Activated CD4-positive, alpha-beta T cell treated with anti-CD3 and anti-CD28 coated beads for 36 hours (primary cell): Measurements from ENCODE around the gene ZNF562. TPM values are rescaled to one million over a fixed set of nuclear protein-coding genes. Genes with fewer than 3 reads are reported as not detected.
"Not testable (repeated sequence)": the region's sequence is repeated elsewhere in the genome, so short reads cannot be mapped to it uniquely, and the experiment has no call there.

ENCODE experiments used
- ATAC-seq: fragments of 200-7000 bp; cut with Tn5 transposase; one replicate; pipeline ENCODE4 v1.10.0; 2021; ENCODE audit warnings: mild to moderate bottlenecking, moderate library complexity
- CTCF ChIA-PET: fragments of 350-600 bp; sonication (Branson Sonifier 250); formaldehyde crosslinking; loops from one replicate; lab custom pipeline; 2021; ENCODE audit warnings: antibody characterized with exemption; lab: Charles Lee
- POLR2A ChIA-PET: fragments of 350-600 bp; sonication (Branson Sonifier 250); formaldehyde crosslinking; loops from one replicate; lab custom pipeline; 2021; ENCODE audit warnings: antibody characterized with exemption, inconsistent platforms; lab: Charles Lee
- DNase-seq: peaks from one replicate; pipeline ENCODE4 v3.0.0-alpha.2; 2020
- H3K27ac Mint-ChIP-seq: one replicate; pipeline ENCODE4 v1.8.0; 2021; ENCODE audit warnings: mixed read lengths
- H3K27me3 Mint-ChIP-seq: one replicate; pipeline ENCODE4 v1.8.0; 2021; ENCODE audit warnings: mixed read lengths
- H3K36me3 Mint-ChIP-seq: one replicate; pipeline ENCODE4 v1.8.0; 2021; ENCODE audit warnings: low read depth, mixed read lengths
- H3K4me1 Mint-ChIP-seq: one replicate; pipeline ENCODE4 v1.8.0; 2021; ENCODE audit warnings: mixed read lengths
- H3K4me3 Mint-ChIP-seq: one replicate; pipeline ENCODE4 v1.8.0; 2021; ENCODE audit warnings: mild to moderate bottlenecking, moderate library complexity, mixed read lengths
- H3K9me3 Mint-ChIP-seq: one replicate; pipeline ENCODE4 v1.8.0; 2021; ENCODE audit warnings: low read depth, mixed read lengths
- intact Hi-C, 2 experiments: fragments of 100-400 bp; cut with DNase I in 1 of 2; cut with micrococcal nuclease in 1 of 2; formaldehyde crosslinking; loops; one replicate each; pipeline versions ENCODE4 v1.14.2 to v1.15.1; 2022 to 2024; cut with DNase I, micrococcal nuclease
- total RNA-seq, 2 experiments: library from RNA; stranded (reverse); gene quantifications; one replicate each; pipeline ENCODE4 v1.2.3, GENCODE V29; 2021

The ZNF562 gene
- total RNA-seq, 2 experiments from 2014 or later, result 29.9 to 39.7 TPM

DNA sequence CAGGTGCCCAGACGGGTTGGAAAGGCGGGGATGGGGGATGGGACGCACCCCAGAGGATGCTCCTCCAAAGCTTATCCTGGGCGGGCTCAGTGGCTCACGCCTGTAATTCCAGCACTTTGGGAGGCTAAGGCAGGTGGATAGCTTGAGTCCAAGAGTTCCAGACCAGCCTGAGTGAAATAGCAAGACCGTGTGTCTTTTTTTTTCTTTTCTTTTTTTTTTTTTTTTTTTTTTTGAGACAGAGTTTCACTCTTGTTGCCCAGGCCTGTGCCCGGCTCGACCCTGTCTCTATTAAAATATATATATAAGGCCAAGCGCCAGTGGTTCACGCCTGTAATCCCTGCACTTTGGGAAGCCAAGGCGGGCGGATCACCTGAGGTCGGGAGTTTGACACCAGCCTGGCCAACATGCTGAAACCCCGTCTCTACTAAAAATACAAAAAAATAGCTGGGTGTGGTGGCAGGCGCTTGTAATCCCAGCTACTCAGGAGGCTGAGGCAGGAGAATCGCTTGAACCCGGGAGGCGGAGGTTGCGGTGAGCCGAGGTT is 530 bp upstream of the ZNF562 start:
- Mint-ChIP-seq H3K9me3 (peaks cover 23% of the 10 kb centered on the region), H3K4me3 (peak overlapping the region; percentile 94), H3K36me3 (peaks cover 43% of the 10 kb centered on the region), H3K4me1 (peaks cover 28% of the 10 kb centered on the region), H3K27ac (peak overlapping the region; percentile 97)
- ATAC-seq, H3K27me3 Mint-ChIP-seq, POLR2A ChIA-PET, DNase-seq: not testable (repeated sequence)
- intact Hi-C loops, result loop anchor here (1.0 to 2.0 kb wide), 10 partner anchors 54 to 351 kb away; partner anchors contain the start of genes ZNF561 (in 2 of the 2), ZNF846 (in 2 of the 2), FBXL12 (in 1 of the 2) and ZNF121 (in 1 of the 2)
- CTCF ChIA-PET, result interaction anchor here (0.6 to 1.4 kb wide), 2 partner anchors 93 to 389 kb away, joined by 3 read pairs; partner anchors contain the start of gene ZNF846

DNA sequence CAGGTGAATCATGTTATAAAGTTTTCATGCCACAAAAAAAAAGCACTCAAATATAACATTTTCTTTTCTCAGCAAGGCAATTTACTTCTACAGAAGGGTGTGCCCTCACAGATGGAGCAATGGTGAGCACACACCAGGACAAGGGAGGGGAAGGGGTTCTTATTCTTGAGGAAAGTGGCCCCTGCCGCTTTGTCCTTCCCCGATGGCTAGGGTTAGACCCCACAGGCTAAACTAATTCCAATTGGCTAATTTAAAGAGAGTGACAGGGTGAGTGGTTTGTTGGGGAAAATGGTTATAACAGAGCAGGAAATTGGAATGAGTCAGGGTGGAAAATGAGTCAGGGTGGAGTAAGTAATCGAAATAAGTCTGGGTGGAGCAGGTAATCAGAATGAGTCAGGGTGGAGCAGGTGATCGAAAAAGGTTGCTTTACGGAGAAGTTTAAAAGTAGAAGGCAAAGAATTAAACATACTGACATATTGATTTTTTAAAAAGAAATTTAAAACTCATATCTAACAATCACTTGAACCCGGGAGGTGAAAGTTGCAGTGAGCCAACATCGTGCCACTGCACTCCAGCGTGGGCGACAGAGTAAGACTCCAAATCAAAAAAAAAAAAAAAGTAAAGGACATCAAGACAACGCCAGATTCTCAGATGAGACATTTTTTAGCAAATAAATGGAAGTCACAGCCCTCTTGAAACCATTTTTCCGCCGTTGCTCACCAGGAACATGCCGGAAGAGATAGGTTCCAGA is 813 bp downstream of the ZNF562 start:
- DNase-seq, result peak; percentile 61
- POLR2A ChIA-PET, result no interaction called here
- intact Hi-C loops, result loop anchor here (1.0 to 5.0 kb wide), 10 partner anchors 53 to 842 kb away; partner anchors contain the start of genes ZNF121 (in 2 of the 2), MBD3L1 (in 1 of the 2), ZNF266 (in 1 of the 2) and ZNF317 (in 1 of the 2)
- peak; percentile 76 for ATAC-seq
- no peaks in the 10 kb centered on the region for H3K27me3 Mint-ChIP-seq
- H3K4me1 Mint-ChIP-seq, result peaks cover 35% of the 10 kb centered on the region
- peaks cover 28% of the 10 kb centered on the region for H3K9me3 Mint-ChIP-seq
- CTCF ChIA-PET, result no interaction called here
- H3K4me3 Mint-ChIP-seq, result peak overlapping the region; percentile 94
- peaks cover 57% of the 10 kb centered on the region for H3K36me3 Mint-ChIP-seq
- H3K27ac Mint-ChIP-seq, result peak overlapping the region; percentile 97

DNA sequence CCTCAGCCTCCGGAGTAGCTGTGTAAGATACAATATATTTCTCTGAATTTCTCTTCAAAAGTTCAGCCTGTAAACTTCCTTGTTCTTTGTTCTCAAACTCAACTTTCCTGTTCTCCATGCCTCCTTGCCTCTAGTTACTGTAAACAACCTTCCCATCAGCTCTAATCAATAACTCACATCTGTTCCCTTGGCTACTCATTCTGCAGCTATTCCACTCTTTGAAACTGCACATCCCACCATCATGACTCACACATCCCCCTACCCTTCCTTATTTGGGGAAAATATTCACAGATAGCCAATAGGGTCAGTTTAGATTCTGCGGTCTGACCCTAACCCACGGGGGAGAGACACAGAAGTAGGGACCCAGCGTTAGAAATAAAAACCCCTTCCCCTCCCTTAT is 2.0 kb downstream of the ZNF562 start:
- H3K9me3 Mint-ChIP-seq, result peaks cover 39% of the 10 kb centered on the region
- CTCF ChIA-PET, result no interaction called here

DNA sequence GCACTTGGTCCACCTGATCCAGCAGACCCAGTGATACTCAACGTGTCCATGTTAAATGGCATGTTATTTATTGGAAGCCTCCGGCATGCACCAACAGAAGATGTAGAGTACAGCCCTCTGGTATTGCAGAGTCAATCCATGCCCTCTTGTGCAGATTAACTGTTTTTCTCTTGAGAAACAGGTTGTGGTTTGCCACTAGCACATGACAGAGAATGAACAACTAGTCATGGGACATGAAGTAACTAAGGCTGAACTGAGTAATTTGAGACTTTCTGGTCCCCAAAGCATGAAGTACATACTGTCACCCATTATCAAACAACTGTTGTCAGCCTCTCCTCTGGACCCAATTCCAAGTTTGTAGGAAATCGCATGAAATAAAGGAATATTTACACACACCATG is 3.2 kb downstream of the ZNF562 start:
- ATAC-seq, result no peak

More for the DNA sequence above, 2.0 kb downstream of the ZNF562 start:
- H3K36me3 Mint-ChIP-seq, result peaks cover 69% of the 10 kb centered on the region
- intact Hi-C loops, result loop anchor here (5.0 kb wide), 2 partner anchors 91 to 531 kb away; partner anchors contain the start of genes ZNF121 (in 1 of the 2) and ZNF317 (in 1 of the 2)
- no peaks in the 10 kb centered on the region for H3K27me3 Mint-ChIP-seq
- no peak for DNase-seq
- peak overlapping the region; percentile 14 for H3K4me3 Mint-ChIP-seq
- no peak for ATAC-seq
- H3K4me1 Mint-ChIP-seq, result peaks cover 41% of the 10 kb centered on the region
- POLR2A ChIA-PET, result interaction anchor here (0.7 kb wide), 1 partner anchor 21 kb away, joined by 4 read pairs; no protein-coding TSS in a partner anchor
- peak overlapping the region; percentile 38 for H3K27ac Mint-ChIP-seq

DNA sequence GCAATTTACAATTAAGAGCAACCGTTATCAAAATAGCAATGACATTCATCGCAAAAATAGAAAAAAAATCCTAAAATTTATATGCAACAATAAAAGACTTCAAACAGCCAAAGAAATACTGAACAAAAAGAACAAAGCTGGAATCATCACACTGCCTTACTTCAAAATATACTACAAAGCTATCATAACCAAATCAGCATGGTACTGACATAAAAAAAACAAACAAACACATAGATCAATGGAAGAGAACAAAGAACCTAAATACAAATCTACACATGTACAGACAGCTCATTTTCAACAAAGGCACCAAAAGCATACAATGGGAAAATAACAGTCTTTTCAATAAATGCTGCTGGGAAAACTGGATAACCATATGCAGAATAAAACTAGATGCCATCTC is 6.4 kb downstream of the ZNF562 start:
- intact Hi-C loops, result no loop called here
- Mint-ChIP-seq H3K4me1 (peaks cover 34% of the 10 kb centered on the region), H3K9me3 (peaks cover 46% of the 10 kb centered on the region), H3K36me3 (peaks cover 87% of the 10 kb centered on the region), H3K4me3 (no peak overlapping the region), H3K27ac (no peak overlapping the region), H3K27me3 (no peaks in the 10 kb centered on the region)
- ATAC-seq (no peak), DNase-seq (no peak)
- CTCF ChIA-PET, result no interaction called here
- POLR2A ChIA-PET, result interaction anchor here (0.6 kb wide), 1 partner anchor 24 kb away, joined by 4 read pairs; no protein-coding TSS in a partner anchor

More for the DNA sequence above, 3.2 kb downstream of the ZNF562 start:
- H3K36me3 Mint-ChIP-seq, result peaks cover 81% of the 10 kb centered on the region
- ChIA-PET CTCF (no interaction called here), POLR2A (no interaction called here)
- H3K4me1 Mint-ChIP-seq, result peaks cover 43% of the 10 kb centered on the region
- DNase-seq, result no peak
- H3K4me3 Mint-ChIP-seq, result no peak overlapping the region
- H3K27ac Mint-ChIP-seq, result peak overlapping the region; percentile 48
- peaks cover 49% of the 10 kb centered on the region for H3K9me3 Mint-ChIP-seq
- intact Hi-C loops, result loop anchor here (5.0 kb wide), 2 partner anchors 89 to 529 kb away; partner anchors contain the start of genes ZNF121 (in 1 of the 2) and ZNF317 (in 1 of the 2)
- H3K27me3 Mint-ChIP-seq, result no peaks in the 10 kb centered on the region

DNA sequence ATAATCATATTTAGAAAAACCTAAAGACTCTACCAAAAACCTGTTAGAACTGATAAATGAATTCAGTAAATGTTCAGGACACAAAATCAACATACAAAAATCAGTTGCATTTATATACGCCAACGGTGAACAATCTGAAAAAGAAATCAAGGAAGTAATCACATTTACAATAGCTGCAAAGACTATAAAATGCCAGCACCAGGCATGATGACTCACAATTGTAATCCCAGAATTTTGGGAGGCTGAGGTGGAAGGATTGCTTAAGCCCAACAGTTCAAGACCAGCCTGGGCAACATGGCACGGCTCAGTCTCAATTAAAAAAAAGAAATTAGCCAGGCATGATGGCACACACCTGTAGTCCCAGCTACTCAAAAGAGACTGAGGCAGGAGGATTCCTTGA is 7.0 kb downstream of the ZNF562 start:
- Mint-ChIP-seq H3K27ac (no peak overlapping the region), H3K27me3 (no peaks in the 10 kb centered on the region), H3K9me3 (peaks cover 45% of the 10 kb centered on the region), H3K4me3 (no peak overlapping the region), H3K4me1 (peaks cover 34% of the 10 kb centered on the region), H3K36me3 (peaks cover 83% of the 10 kb centered on the region)
- intact Hi-C loops, result no loop called here
- ATAC-seq (no peak), DNase-seq (no peak)
- ChIA-PET CTCF (no interaction called here), POLR2A (no interaction called here)

DNA sequence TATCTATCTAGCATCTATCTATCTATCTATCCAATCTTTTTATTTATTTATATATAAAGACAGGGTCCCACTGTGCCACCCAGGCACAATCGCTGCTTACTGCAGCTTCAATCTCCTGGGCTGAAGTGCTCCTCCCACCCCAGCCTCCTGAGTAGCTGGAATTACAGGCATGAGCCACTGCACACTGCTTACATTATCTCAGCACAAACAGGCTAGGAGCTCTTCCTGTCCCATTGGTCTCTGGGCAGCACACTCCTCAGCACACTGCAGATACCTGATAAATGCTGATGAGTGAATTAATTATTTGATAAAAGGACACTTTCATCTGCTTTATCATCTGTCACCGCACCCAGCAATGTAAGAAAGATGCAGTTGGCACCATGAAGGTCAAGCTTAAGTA is 16.1 kb downstream of the ZNF562 start:
- peaks cover 8% of the 10 kb centered on the region for H3K4me1 Mint-ChIP-seq
- peaks cover 2% of the 10 kb centered on the region for H3K9me3 Mint-ChIP-seq
- ChIA-PET CTCF (interaction anchor here (1.1 kb wide), 1 partner anchor 10 kb away, joined by 3 read pairs; no protein-coding TSS in a partner anchor), POLR2A (no interaction called here)
- H3K27ac Mint-ChIP-seq, result no peak overlapping the region
- DNase-seq, result no peak
- intact Hi-C loops, result no loop called here
- H3K4me3 Mint-ChIP-seq, result no peak overlapping the region
- ATAC-seq, result no peak
- H3K27me3 Mint-ChIP-seq, result no peaks in the 10 kb centered on the region
- H3K36me3 Mint-ChIP-seq, result peaks cover 62% of the 10 kb centered on the region

DNA sequence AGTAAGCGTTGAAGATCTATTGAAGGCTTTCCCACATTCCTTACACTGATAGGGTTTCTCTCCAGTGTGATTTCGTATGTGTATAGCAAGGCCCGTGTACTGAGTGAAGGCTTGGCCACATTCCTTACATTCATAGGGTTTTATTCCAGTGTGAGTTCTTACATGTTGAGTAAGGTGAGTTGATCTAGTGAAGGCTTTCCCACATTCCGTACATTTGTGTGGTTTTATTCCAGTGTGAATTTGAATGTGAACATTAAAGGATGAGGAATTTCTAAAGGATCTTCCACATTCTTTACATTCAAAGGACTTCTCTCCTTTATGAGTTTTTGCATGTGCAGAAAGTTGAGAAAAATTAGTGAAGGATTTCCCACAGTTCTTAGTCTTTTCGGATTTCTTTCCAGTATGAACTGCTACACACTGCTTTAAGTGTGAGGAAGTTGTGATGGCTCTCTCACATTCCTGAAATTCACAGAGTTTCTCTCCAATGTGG is 21.8 kb downstream of the ZNF562 start:
- ChIA-PET CTCF (interaction anchor here (0.6 kb wide), 1 partner anchor 8 kb away, joined by 3 read pairs; no protein-coding TSS in a partner anchor), POLR2A (interaction anchor here (0.6 kb wide), 1 partner anchor 344 kb away, joined by 5 read pairs; no protein-coding TSS in a partner anchor)
- H3K27ac Mint-ChIP-seq, DNase-seq, H3K27me3 Mint-ChIP-seq, intact Hi-C loops, H3K4me3 Mint-ChIP-seq, ATAC-seq, H3K4me1 Mint-ChIP-seq: not testable (repeated sequence)
- H3K9me3 Mint-ChIP-seq, result peaks cover 26% of the 10 kb centered on the region
- H3K36me3 Mint-ChIP-seq, result peaks cover 92% of the 10 kb centered on the region

DNA sequence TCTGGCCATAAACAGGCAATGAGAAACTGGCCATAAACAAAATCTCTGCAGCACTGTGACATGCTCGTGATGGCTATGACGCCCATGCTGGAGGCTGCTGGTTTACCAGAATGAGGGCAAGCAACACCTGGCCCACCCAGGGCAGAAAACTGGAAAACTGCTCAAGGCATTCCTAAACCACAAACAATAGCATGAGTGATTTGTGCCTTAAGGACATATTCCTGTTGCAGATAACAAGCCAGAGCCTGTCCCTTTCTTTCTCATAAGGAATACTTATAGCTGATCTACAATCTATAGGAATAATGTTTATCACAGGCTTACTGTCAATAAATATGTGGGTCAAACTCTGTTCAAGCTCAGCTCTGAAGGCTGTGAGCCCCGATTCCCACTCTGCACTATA is 23.4 kb downstream of the ZNF562 start:
- H3K4me1 Mint-ChIP-seq, H3K27me3 Mint-ChIP-seq, intact Hi-C loops, H3K27ac Mint-ChIP-seq, ATAC-seq, H3K4me3 Mint-ChIP-seq, DNase-seq, CTCF ChIA-PET: not testable (repeated sequence)
- Mint-ChIP-seq H3K36me3 (peaks cover 82% of the 10 kb centered on the region), H3K9me3 (peaks cover 24% of the 10 kb centered on the region)
- POLR2A ChIA-PET, result interaction anchor here (0.6 kb wide), 1 partner anchor 22 kb away, joined by 4 read pairs; no protein-coding TSS in a partner anchor

DNA sequence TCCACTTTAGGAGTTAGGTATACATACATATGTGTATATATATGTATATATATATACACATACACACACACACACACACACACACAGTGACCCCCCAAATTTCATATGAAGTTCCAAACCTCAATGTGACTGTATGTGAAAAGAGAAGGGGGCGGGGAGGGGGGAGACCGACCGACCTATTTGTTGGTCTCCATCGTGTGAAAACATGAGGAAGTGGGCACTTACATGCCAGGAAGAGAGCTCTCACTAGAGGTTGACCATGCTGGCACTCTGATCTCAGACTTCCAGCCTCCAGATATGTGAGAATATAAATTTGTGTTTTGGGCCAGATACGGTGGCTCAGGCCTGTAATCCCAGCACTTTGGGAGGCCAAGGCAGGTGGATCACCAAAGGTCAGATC is 24.6 kb downstream of the ZNF562 start:
- Mint-ChIP-seq H3K9me3 (peaks cover 24% of the 10 kb centered on the region), H3K27me3 (no peaks in the 10 kb centered on the region), H3K4me1 (no peaks in the 10 kb centered on the region), H3K36me3 (peaks cover 75% of the 10 kb centered on the region), H3K4me3 (no peak overlapping the region), H3K27ac (no peak overlapping the region)
- ChIA-PET CTCF (no interaction called here), POLR2A (no interaction called here)
- DNase-seq, result no peak
- ATAC-seq, result no peak
- intact Hi-C loops, result no loop called here

DNA sequence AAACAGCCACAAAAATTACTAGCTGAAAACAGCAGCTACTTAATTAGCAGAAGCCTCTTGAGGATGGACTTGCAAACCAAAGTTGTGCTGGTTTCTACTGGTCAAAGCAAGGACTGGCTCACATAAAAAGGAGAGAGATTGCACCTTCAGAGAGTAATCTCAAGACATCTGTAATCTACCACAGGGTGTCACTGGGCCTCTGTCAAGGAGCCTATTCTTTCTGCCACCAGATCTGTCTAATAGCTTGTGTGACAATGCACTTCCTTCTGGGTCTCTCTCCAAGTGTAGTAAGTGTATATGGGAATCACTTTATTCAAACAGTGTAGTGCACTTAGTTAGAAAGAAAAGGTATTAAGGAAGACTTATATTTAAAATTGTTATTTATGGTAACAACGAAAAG is 29.4 kb downstream of the ZNF562 start:
- no peaks in the 10 kb centered on the region for H3K4me1 Mint-ChIP-seq
- peak overlapping the region; percentile 13 for H3K27ac Mint-ChIP-seq
- no peak for ATAC-seq
- peaks cover 51% of the 10 kb centered on the region for H3K36me3 Mint-ChIP-seq
- ChIA-PET CTCF (interaction anchor here (0.5 to 2.2 kb wide), 4 partner anchors 12 to 153 kb away, joined by 3 to 6 read pairs (median 6); no protein-coding TSS in a partner anchor), POLR2A (no interaction called here)
- intact Hi-C loops, result no loop called here
- peaks cover 12% of the 10 kb centered on the region for H3K9me3 Mint-ChIP-seq
- H3K27me3 Mint-ChIP-seq, result no peaks in the 10 kb centered on the region
- DNase-seq, result no peak
- no peak overlapping the region for H3K4me3 Mint-ChIP-seq
